Measurements from ENCODE around the gene USP19. TPM values are rescaled to one million over a fixed set of nuclear protein-coding genes. Genes with fewer than 3 reads are reported as not detected.

USP19 gene
- total and polyA plus RNA-seq, 11 donors: 19.2 to 90.3 (median 55.6) TPM

GRCh38 chr3:49133226-49133951 is 12.8 kb upstream of the USP19 start:
- intact Hi-C loops (cut with DNase I): loop anchor here in 5 of 10 donors (1.0 to 10.0 kb wide), 6 partner anchors 13 to 541 kb away; partner anchors contain the start of genes QRICH1 (in 3 of the 5), KLHDC8B (in 2 of the 5), APEH (in 1 of the 5) and CCDC71 (in 1 of the 5)
- ATAC-seq: peak; percentile 79 to 91 (median 83)

GRCh38 chr3:49132437-49133225 is 12.0 kb upstream of the USP19 start, which contains the start of gene LAMB2:
LAMB2 (minus strand) TSS chr3:49133050; CDS start chr3:49132867, 183 bp downstream.
- ATAC-seq (peak; percentile 67 to 87 (median 84)), DNase-seq (peak; percentile 83 to 89 (median 85))
- peak within 1 kb of the TSS; percentile 87 to 99 (median 94) for H3K27ac ChIP-seq
- H3K9me3 ChIP-seq: no peaks in the 10 kb centered on the region
- WGBS, 4 donors: 3 to 7% (median 4%) methylated on average over 18 to 28 of the region's 28 CpGs
- intact Hi-C loops (cut with DNase I): loop anchor here in 5 of 10 donors (1.0 to 10.0 kb wide), 6 partner anchors 12 to 542 kb away; partner anchors contain the start of genes QRICH1 (in 3 of the 5), KLHDC8B (in 2 of the 5), APEH (in 1 of the 5) and CCDC71 (in 1 of the 5)
- no peaks in the 10 kb centered on the region for H3K27me3 ChIP-seq
- peaks cover 2 to 37% (median 33%) of the 10 kb centered on the region in 9 donors for H3K36me3 ChIP-seq
- peak within 1 kb of the TSS; percentile 62 to 90 (median 80) for H3K4me3 ChIP-seq
- TF ChIP-seq CTCF (IDR thresholded peaks at IDR 0.05): peak in 3 of 12 donors; percentile 2 to 14 (median 10)
- TF ChIP-seq POLR2A (IDR thresholded peaks at IDR 0.05): peak in 1 of 2 donors; percentile 59
- peaks cover 8 to 48% (median 30%) of the 10 kb centered on the region in 12 donors for H3K4me1 ChIP-seq

More at GRCh38 chr3:49133226-49133951, 12.8 kb upstream of the USP19 start:
- WGBS, 4 donors: 0 to 3% (median 0%) methylated on average over 28 to 30 of the region's 30 CpGs
- Histone ChIP-seq H3K4me3 (peak overlapping the region; percentile 62 to 90 (median 80)), H3K4me1 (peaks cover 8 to 48% (median 30%) of the 10 kb centered on the region in 12 donors), H3K27me3 (no peaks in the 10 kb centered on the region), H3K9me3 (no peaks in the 10 kb centered on the region), H3K36me3 (peaks cover 2 to 29% (median 25%) of the 10 kb centered on the region in 9 donors), H3K27ac (peak overlapping the region; percentile 87 to 99 (median 94))
- TF ChIP-seq POLR2A (IDR thresholded peaks at IDR 0.05): peak in 1 of 2 donors; percentile 26
- TF ChIP-seq CTCF (IDR thresholded peaks at IDR 0.05): no peak
- DNase-seq: peak; percentile 87 to 92 (median 91)

GRCh38 chr3:49132073-49132436 is 11.4 kb upstream of the USP19 start:
- no peaks in the 10 kb centered on the region for H3K9me3 ChIP-seq
- peak overlapping the region; percentile 62 to 90 (median 80) for H3K4me3 ChIP-seq
- 20 to 45% (median 28%) methylated on average over 9 of the region's 9 CpGs for WGBS, 4 donors
- peaks cover 8 to 48% (median 30%) of the 10 kb centered on the region in 12 donors for H3K4me1 ChIP-seq
- no peaks in the 10 kb centered on the region for H3K27me3 ChIP-seq
- peaks cover 2 to 43% (median 38%) of the 10 kb centered on the region in 9 donors for H3K36me3 ChIP-seq
- H3K27ac ChIP-seq: peak overlapping the region; percentile 87 to 99 (median 94)
- no peak for TF ChIP-seq CTCF (IDR thresholded peaks at IDR 0.05)
- TF ChIP-seq POLR2A (IDR thresholded peaks at IDR 0.05): no peak
- ATAC-seq (no peak), DNase-seq (no peak)
- intact Hi-C loops (cut with DNase I): loop anchor here in 4 of 10 donors (2.0 to 10.0 kb wide), 4 partner anchors 35 to 543 kb away; partner anchors contain the start of genes KLHDC8B (in 2 of the 4), QRICH1 (in 2 of the 4), APEH (in 1 of the 4) and CCDC71 (in 1 of the 4)
